Testis (tissue), 2 donors: ENCODE data around the gene ZNF281.

Source experiments
- POLR2A ChIP-seq: fragments of 450-650 bp; IDR thresholded peaks from one replicate; pipeline ENCODE4 v1.6.1; 2017; ENCODE audit warnings: antibody characterized with exemption, mild to moderate bottlenecking, moderate library complexity
- TF ChIP-seq, protein P1 (sequence below), 3 experiments: fragments of 450-650 bp in 2 of 3; fragments of 200-600 bp in 1 of 3; sonication (generic) in 1 of 3; IDR thresholded peaks; one replicate each; pipeline ENCODE4 v1.5.1; 2016 to 2019; ENCODE audit warnings: antibody characterized with exemption in 3 of 3, mild to moderate bottlenecking in 2 of 3, moderate library complexity in 1 of 3

DNA sequence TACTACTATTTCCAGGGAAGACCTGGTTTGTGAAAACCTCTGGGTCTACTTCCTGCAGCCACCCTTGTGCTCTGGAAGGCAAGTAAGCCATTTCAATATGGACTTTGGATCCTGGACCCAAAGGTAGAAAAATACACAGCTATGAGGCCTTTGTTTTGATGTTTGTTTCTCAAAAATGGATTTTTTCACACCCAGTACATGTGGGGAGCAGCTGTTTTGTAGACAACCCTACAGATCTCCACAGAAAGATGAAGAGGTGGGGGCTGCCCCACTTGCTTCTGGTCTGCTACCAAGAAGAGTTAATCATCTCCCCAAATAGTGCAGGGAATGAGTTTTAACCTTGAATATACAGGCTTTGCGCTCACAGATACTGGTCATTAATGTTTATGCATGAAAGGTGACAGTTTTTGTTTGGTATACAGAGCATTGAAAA is 29.2 kb downstream of the ZNF281 start:
- no peak for TF ChIP-seq POLR2A
- TF ChIP-seq, protein P1, sequence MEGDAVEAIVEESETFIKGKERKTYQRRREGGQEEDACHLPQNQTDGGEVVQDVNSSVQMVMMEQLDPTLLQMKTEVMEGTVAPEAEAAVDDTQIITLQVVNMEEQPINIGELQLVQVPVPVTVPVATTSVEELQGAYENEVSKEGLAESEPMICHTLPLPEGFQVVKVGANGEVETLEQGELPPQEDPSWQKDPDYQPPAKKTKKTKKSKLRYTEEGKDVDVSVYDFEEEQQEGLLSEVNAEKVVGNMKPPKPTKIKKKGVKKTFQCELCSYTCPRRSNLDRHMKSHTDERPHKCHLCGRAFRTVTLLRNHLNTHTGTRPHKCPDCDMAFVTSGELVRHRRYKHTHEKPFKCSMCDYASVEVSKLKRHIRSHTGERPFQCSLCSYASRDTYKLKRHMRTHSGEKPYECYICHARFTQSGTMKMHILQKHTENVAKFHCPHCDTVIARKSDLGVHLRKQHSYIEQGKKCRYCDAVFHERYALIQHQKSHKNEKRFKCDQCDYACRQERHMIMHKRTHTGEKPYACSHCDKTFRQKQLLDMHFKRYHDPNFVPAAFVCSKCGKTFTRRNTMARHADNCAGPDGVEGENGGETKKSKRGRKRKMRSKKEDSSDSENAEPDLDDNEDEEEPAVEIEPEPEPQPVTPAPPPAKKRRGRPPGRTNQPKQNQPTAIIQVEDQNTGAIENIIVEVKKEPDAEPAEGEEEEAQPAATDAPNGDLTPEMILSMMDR (IDR thresholded peaks at IDR 0.05) = no peak
